Fibroblast of skin of left quadriceps (primary cell): Measurements from ENCODE around the gene MGMT.
"Not testable (repeated sequence)": the region's sequence is repeated elsewhere in the genome, so short reads cannot be mapped to it uniquely, and the experiment has no call there.

Experiments
- DNase-seq, 2 experiments: peaks; one replicate each; pipeline ENCODE4 v3.0.0-alpha.2; 2013; ENCODE audit warnings: low read depth in 2 of 2

MGMT gene

DNA sequence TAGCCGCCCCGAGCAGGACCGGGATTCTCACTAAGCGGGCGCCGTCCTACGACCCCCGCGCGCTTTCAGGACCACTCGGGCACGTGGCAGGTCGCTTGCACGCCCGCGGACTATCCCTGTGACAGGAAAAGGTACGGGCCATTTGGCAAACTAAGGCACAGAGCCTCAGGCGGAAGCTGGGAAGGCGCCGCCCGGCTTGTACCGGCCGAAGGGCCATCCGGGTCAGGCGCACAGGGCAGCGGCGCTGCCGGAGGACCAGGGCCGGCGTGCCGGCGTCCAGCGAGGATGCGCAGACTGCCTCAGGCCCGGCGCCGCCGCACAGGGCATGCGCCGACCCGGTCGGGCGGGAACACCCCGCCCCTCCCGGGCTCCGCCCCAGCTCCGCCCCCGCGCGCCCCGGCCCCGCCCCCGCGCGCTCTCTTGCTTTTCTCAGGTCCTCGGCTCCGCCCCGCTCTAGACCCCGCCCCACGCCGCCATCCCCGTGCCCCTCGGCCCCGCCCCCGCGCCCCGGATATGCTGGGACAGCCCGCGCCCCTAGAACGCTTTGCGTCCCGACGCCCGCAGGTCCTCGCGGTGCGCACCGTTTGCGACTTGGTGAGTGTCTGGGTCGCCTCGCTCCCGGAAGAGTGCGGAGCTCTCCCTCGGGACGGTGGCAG lies at the start of gene MGMT:
Gene MGMT, plus strand, starts transcription at position 539 of the 656 bp plus-strand sequence.
- peak; percentile 73 to 75 for DNase-seq

DNA sequence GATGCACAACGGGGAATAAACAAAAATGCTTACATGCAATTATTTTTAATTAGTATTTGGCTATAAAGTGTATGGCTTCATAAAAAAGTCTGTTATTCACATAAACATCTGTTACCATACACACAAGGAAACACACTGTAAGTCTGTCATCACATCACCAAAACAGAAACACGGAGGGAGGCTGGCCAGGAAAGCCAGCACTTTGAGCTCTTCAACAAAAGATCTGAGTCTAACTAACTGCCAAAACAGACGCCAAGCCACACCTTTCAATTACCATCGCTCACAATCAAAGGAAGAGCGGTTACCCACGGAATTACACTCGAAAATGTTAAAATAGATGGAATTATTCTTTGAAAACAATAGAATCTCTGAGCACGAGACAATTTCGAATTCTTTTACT lies 49.2 kb upstream of the MGMT start:
- no peak for DNase-seq

DNA sequence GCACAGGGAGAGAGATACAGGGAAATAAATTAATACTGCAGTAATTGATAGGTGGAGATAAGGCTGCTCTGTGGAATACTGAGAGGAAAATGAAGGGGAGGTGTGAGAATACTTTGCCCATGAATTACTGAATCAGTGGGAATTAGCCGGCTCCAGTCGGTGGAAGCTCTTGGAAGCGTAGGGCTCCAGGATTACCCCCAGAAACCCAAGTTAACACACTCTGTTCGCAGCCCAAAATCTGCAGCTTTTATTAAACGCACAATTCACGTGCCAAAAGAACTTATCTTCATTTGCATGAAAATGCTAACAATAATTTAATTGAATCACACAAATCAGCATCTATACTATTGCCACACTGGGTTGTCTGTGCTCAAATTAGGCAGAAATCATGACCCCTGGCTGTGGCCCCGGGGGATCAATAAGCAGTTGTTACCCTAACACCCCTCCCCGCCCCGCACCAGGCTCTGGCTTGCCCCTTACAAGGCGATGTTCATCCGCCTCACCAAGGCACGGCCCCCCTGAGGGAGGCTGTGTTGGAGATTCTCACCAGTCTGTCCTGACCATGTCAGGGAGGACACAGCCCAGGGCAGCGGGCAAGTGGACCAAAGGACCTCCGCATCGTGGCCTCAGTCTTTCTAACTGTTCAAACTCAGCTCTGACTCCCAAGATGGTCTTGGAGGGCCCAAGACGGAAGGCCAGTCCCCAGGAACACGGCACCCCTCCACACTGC lies 48.4 kb upstream of the MGMT start:
- DNase-seq: no peak

DNA sequence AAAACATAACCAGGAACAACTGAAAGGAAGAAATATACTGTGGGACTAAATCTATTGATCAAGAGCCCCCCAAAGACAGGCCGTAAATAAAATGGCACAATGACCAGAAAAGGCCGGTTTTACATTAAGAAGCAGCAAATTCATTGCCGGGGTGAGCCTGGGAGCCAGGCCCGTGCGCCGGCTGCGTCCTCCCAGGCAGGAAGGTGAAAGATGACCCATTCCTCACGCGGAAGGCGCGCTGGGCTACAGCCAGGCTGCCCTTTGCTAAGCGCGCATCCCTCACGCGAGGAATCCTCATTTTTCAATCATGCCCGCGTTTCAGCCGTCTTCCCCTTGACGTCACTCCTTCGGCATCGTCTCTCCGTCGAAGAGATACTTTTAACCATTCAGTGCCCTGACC lies 47.6 kb upstream of the MGMT start:
- no peak for DNase-seq

DNA sequence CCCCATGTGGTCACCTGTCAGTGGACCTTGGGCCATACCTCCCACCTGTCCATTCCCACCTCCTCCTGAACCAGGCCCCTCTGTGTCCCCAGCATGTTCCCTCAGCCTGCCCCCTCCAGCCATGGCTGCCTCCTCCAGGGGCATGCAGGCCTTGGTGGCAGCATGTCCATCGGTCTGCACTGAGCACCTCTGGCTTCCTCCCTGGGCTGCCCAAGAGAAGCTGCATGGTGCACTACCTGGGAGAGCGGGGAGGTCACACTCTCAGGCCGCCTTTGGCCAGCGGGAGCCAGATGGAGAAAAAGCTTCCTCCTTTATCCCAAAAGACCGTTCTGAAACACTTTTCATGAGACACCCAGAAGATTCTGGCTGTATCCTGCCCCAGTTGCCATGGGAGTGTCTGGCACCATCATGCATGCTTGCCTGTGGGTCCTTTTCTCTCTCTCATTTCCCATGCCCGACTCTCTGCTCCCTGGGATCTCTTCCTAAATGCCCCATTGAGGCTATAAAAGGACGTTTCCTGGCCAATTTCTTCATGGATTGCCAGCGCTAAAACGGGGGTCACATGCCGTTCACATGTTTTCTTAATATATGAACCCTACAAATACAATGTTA lies 45.5 kb upstream of the MGMT start:
- DNase-seq: no peak

DNA sequence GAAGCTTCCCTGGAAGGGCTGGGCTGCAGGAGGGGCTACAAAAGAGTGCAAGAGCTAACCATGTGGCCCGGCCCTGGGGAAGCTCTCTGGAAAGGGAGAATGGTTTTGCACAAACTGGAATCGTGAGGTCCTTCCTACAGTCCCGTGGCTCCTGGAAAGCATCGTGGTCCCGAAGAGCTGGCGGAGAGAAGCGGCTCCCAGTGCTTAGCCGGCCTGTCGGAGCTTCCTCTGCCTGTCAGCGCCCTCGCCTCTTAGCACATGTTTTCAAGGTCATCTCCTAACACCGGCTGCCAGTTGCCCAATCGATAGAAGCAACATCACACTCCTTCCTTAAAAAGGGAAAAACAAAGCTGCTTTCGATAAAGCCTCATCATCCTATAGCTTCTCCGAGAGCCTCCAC lies 42.1 kb upstream of the MGMT start:
- no peak for DNase-seq

DNA sequence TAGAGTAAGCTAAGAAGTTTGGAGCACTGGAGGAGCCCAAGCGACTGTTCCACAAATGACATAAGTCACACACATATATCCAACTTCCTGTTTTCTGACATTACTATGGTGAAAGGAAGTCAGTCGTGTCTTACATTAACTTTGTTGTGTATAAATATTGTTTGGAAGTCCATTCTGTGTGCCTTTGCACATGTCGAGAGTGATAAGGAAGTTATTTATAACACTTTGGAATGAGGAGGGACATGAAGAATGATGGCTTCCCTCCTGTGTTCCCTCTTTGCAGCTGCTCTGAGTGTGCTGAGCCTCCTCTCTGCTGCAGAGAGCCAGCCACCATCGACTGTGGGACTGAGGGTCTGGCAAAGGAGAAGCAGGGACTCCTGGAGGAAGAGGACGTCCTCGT lies 40.4 kb upstream of the MGMT start:
- no peak for DNase-seq

DNA sequence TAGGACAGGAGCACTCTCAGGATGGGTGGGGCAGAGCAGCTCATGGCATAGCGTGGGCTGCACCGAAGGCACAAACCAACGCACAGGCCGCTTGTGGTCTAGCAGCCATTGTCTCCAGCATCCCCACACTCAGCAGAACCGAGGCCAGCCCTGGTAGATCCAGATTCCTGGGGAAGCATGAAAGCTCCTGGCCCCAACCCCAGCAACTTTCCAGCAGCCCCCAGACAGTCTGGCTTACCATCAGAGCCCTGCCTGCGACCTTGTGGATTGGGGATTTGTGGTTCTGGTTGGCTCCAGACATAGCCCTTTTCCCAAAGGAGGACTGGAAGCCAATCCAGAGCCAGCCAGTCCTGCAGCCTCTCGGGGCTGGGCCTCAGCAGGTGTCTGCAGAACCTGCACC lies 33.8 kb upstream of the MGMT start:
- DNase-seq: no peak

DNA sequence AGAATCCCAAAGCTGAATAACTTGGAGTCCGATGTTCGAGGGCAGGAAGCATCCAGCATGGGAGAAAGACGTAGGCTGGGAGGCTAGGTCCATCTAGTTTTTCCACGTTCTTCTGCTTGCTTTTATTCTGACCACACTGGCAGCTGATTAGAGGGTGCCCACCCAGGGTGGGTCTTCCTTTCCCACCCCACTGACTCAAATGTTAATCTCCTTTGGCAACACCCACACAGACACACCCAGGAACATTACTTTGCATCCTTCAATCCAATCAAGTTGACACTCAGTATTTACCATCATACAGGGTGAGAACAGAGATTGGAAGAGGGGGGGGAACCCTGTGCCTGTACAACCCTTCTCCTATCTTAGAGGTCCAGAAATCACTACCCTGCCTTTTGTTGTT lies 31.3 kb upstream of the MGMT start:
- DNase-seq: not testable (repeated sequence)

DNA sequence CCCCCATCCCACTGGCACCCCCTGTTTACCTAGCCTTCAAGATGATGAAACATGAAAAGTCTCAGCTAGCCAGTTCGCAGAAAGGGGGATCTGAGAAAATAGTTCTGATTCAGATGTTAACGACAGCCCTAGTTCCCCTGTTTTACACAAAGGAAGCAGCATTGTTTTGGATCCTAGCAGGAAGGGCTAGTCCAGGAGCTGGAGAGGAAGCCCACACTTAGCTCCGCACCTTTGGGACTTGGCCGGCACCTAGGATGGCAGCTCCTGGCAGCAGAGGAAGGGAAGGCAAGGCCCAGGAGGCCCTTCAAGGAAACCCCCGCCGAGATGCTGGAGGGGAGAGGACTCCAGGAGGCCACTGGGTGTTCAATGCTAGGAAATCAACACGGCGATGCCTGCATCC lies 29.0 kb upstream of the MGMT start:
- DNase-seq: no peak

DNA sequence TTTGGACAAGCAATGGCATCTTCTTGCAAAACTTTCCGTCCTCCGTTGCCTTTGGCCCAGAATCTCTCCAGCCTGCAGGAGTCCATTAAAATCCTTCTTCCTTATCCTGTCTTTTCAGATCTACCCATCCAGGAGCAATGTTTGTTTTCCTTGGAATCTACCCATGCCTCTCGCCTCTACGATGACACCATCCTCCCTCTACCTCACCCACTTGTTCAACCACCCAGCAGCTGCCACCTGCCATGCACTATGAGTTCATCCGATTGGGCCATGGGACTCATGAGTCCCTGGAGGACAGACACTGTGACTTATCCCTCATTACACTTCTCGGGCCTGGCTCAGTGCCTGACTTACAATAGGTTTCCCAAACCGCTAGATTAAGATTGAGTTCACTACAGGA lies 26.8 kb upstream of the MGMT start:
- DNase-seq: no peak

DNA sequence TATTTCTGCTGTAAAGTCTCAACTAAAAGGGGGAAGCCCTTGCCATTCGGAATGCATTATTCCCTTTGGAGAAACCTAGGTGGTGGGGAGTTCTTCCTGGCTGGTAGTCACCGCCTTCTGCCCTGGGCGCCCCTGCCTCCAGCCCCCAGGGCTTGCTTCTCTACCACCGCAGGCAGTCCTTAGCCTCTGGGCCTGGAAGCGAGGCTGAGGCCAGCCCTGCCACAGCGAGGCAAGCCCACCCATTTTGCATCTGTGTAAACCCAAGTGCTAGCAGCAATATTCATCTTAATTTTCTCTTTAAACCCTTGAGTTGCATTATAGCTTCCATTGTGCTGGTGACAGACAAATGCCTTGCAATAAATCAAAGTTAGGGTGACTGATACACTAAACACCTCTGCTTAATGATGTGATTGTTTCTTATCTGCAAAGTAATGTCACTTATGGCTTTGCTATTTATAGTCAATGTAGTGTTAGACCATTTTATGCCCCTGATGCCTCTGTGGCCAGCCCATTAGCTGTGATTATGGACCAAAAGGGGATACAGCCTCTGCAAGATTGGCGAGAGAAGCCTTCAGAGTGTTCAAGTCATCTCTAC lies 26.2 kb upstream of the MGMT start:
- no peak for DNase-seq

DNA sequence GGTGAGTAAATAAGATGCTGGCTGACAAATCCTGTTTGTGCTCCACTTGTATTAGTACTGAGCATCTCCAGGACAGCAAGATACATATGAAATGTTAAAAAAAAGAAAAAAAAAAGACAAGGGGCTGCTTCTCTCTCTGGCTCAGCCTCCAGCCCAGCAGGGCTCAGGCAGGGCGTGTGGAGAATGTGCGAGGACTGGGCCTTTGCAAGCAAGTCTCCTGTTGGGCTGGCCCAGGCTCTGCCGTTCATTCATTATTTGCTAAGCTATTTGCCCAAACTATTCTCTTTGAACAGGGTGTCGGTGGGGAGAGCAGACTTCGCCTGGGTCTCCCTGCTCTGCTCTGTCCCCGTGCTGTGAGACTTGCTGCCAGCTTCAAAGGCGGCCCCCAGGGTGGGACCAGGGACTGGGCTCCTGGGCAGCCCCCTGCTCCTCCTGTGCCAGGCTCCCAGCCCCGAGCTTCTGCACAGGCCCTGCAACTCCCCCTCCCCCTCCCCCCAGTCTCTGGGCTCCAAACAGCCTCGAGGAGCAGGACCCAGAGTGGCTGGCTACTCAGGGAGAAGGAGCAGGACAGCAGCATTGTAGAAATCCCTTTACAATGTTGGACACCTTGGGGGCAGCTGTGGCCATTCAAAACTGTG lies 25.6 kb upstream of the MGMT start:
- no peak for DNase-seq

DNA sequence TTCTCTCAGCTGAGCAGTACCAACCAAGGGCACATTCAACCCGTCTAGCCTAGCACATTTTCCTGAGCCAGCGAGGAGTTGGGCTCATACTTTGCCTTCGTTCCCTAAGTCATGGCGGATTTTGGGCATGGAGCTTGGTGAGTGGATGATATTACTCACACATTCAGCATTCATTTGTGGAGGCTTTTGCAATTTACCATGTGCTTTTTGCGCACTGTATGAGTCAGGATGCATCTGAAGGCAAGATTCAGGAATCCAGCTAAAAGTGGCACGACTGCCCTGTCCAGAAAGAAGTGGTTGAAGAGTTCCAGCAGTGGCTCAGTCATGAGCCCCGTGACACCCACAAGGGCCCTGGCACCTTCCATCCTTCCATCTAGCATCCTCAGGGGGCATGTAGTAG lies 24.2 kb upstream of the MGMT start:
- no peak for DNase-seq

DNA sequence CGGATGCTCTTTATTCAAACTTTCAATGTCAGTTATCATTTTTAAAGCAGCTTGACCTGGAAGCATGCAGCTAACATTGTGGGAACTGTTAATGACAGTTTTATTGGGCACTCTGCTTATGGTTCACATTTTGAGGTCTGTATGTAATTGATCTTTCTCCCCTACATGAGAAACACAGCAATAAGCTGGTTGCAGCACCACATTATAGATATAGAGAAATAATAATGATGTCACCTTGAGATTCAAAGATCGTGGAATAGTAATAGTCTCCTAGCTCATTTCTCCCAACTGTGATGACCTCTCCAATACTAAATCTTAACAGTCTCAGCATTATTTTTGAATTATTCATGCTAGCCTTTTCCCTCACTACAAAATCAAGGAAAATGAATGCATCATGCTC lies 22.7 kb upstream of the MGMT start:
- DNase-seq: no peak

DNA sequence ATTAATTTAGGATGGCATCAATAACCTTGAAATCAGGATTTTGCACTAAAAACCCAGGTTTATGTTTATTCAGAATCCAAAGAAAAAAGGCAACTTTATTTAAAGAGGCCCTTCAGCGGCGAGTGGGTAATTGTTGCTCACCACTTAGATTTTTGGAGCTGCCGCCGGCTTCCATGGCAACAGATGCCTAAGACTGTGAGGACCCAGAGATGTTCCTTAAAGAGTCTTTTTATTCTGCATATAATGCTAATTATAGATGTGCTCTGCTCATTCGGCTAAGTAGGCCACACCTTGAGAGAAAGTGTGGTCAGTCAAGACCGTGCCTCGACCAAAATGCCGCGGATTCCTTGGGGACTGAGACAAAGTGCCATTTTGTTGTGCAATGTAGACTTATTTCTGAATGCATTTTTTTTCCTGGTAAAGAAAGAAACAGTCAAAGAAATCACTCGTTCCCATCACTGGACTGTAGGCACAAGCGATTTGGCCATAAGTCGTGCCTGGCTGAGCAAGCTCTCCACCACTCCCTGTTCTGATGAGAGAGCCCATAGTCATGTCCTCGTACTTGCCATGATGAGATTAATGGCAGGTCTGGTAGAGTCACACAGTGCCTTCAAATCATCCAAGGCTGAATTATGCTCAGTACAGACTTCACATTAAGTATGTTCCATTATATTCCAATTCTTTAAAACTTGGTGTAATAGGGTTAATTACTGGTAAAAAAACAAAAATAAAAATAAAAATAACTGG lies 21.4 kb upstream of the MGMT start:
- DNase-seq: no peak

DNA sequence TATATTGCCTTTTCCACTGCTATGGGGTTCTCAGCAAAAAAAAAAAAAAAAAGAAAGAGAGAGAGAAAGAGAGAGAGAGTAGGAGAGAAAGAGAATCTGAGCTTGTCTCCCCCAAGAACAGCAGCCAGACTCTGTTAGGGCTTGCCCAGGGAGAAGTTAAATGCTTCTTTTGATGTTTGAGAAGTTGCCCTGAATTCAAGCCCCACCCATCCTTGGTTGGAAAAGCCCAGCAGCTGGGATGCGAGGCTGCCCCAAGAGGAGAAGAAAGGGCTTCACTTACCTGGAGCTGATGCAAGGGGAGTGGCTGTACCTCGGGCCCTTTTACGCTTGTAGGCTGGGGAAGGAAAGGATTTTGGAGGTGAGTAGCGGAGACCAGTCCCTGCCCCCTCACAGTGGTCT lies 20.9 kb upstream of the MGMT start:
- DNase-seq: no peak

DNA sequence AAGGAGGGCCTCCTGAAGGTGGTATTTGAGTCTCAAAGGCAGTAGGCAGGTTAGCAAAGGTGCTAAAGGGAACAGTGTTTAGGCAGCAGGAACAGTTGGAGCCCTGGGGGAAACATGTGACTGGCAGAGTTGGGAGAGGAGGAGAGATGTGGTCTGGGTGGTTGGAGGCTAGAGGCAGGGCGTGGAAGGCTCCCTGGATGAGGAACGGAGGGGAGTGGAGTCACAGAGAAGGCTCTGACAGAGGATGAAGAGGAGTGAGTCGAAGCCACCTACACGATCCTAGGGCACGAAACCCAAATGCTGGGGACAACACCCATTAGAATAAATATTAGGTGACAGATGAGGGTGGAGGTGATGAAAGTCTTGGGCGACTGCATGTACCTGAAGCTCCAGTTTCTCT lies 19.6 kb upstream of the MGMT start:
- DNase-seq: no peak

DNA sequence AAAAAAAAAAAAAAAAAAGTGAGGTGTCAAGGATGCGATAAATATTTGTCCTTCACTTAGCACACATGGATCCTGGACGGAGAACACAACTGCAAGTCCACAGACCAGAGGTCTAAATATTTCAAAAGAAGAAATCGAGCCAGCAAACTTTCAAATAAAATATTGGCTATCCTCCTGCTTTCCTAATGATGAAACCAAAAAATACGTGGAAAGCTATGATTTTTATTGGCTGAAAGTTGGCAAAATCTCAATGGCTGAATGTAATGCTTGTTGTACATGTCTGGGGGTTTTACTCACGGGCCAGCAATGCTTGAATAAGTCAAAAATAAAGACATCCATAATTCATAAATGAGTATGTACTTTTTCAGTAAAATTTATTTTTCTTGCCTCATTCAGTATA lies 19.0 kb upstream of the MGMT start:
- DNase-seq: no peak

DNA sequence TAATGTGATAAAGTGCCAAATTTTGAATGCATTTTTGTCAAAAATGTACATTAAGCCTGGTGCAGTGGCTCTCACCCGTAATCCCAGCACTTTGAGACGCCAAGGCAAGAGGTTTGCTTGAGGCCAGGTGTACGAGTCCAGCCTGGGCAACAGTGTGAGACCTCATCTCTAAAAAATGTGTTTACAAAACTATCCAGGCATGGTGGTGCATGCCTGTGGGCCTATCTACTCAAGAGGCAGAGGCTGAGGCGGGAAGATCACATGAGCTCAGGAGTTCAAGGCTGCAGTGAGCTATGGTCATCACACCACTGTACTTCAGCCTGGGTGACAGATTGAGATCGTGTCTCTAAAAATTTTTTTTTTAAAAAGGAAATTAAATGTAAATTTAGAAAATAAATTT lies 18.5 kb upstream of the MGMT start:
- no peak for DNase-seq

DNA sequence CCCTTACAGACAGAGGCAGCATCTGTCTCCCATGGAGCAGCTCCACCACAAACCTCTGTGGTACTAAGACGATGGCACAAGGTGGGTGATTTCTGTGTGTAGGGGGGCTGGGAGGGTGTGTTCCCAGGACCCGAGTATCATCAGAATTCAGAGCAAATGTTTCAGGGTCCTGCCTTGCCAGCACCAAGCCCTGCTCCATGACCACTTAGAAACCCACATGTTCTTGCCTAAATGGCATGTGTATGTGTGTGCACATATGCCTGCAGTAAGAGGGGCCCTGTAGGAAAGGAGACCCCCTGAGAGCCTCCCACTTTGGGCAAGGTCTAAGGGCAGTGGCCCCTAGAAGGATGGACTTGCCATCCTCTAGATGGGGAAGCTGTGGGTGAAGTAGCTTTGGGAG lies 17.1 kb upstream of the MGMT start:
- no peak for DNase-seq

DNA sequence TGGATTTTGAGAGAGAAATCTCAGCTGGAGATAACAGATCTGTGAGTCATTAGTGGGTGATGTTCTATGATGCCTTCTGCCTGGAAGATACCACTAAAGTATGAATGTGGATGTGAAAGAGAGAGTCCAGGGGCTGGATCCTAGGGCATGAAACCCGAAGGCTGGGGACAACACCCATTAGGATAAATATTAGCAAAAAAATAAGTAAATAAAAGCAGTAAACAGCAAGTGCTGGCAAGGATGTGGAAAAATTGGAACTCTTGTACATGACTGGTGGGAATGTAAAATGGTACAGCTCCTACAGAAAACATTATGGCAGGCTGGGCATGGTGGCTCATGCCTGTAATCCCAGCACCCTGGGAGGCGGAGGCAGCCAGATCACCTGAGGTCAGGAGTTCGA lies 16.6 kb upstream of the MGMT start:
- no peak for DNase-seq
